Esophagus muscularis mucosa (tissue), 4 donors: ENCODE results near the gene PPP6R2.

Source experiments
- EP300 ChIP-seq: sonication (generic); formaldehyde crosslinking; IDR thresholded peaks from one replicate; pipeline ENCODE4 v1.6.1; 2017; ENCODE audit warnings: antibody characterized with exemption
- POLR2A ChIP-seq: fragments of 450-650 bp; IDR thresholded peaks from one replicate; pipeline ENCODE4 v1.6.1; 2017; ENCODE audit warnings: antibody characterized with exemption, moderate library complexity, mild to moderate bottlenecking, low read depth
- POLR2AphosphoS5 ChIP-seq, 2 donors: sonication (generic); formaldehyde crosslinking; IDR thresholded peaks; one replicate each; pipeline ENCODE4 v1.6.1; 2017; ENCODE audit warnings: antibody characterized with exemption in 2 of 2
- TF ChIP-seq, protein P1 (sequence below), 3 experiments: fragments of 200-600 bp in 2 of 3; fragments of 450-650 bp in 1 of 3; sonication (generic) in 2 of 3; IDR thresholded peaks; one replicate each; pipeline ENCODE4 v1.5.1; 2017 to 2019; ENCODE audit warnings: antibody characterized with exemption in 3 of 3, mild to moderate bottlenecking in 2 of 3, moderate library complexity in 1 of 3

DNA sequence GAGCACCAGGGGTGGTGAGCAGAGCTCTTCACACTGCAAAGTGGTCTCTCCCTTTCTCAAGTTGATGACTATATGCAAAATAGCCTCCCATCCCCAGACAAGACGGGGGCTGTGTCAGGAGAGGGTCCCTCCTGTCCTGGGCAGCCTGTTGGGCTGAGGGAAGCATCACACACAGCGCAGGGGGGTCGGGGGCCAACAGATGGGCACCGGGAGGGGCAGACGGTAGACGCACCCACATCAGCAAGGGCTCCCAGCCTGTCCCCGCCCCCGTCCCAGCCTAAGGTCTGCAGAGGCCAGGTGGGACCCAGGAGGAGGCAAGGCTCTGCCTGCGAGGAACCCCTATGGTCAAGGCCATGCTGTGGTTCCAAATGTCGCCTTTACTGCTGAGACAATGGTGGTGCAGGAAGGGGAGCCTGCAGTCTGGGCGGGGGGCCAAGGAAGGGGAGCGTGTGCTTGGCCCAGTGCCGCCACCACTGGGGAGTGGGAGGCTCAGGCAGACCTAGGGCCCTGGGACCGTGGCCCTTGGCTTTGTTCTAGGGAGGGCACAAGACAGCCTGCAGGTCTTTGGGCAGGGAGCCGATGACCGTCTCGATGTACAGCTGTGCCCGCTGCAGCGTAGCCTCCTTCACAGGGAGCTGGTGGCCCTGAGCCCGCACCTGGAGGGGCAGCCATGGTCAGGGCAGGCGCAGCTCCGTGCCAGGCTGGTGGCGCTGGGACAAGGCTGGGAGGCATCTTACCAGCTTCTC lies 31.3 kb upstream of the PPP6R2 start:
- TF ChIP-seq, protein P1, sequence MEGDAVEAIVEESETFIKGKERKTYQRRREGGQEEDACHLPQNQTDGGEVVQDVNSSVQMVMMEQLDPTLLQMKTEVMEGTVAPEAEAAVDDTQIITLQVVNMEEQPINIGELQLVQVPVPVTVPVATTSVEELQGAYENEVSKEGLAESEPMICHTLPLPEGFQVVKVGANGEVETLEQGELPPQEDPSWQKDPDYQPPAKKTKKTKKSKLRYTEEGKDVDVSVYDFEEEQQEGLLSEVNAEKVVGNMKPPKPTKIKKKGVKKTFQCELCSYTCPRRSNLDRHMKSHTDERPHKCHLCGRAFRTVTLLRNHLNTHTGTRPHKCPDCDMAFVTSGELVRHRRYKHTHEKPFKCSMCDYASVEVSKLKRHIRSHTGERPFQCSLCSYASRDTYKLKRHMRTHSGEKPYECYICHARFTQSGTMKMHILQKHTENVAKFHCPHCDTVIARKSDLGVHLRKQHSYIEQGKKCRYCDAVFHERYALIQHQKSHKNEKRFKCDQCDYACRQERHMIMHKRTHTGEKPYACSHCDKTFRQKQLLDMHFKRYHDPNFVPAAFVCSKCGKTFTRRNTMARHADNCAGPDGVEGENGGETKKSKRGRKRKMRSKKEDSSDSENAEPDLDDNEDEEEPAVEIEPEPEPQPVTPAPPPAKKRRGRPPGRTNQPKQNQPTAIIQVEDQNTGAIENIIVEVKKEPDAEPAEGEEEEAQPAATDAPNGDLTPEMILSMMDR (IDR thresholded peaks at IDR 0.05), result no peak
- no peak for TF ChIP-seq POLR2A
- TF ChIP-seq POLR2AphosphoS5 (IDR thresholded peaks at IDR 0.05), result no peak
- TF ChIP-seq EP300, result no peak
